Transverse colon (tissue), 4 donors: Measurements from ENCODE around the gene TBX2.

Source experiments
- EP300 ChIP-seq: sonication (generic); formaldehyde crosslinking; IDR thresholded peaks from one replicate; pipeline ENCODE4 v1.6.1; 2017; ENCODE audit warnings: antibody characterized with exemption, low read depth
- POLR2A ChIP-seq: fragments of 450-650 bp; IDR thresholded peaks from one replicate; pipeline ENCODE4 v1.6.1; 2016; ENCODE audit warnings: antibody characterized with exemption, mild to moderate bottlenecking, moderate library complexity
- POLR2AphosphoS5 ChIP-seq, 3 donors: sonication (generic); formaldehyde crosslinking; IDR thresholded peaks; one replicate each; pipeline ENCODE4 v1.6.1; 2016; ENCODE audit warnings: antibody characterized with exemption in 3 of 3
- TF ChIP-seq, protein P1 (sequence below), 5 experiments: fragments of 200-600 bp in 3 of 5; fragments of 450-650 bp in 2 of 5; sonication (generic) in 3 of 5; IDR thresholded peaks; 1 replicate in 2 of 5; 2 replicates in 3 of 5; pipeline ENCODE4 v1.5.1; 2016 to 2017; ENCODE audit warnings: antibody characterized with exemption in 5 of 5, inconsistent platforms in 3 of 5, mild to moderate bottlenecking in 2 of 5, moderate library complexity in 1 of 5

DNA sequence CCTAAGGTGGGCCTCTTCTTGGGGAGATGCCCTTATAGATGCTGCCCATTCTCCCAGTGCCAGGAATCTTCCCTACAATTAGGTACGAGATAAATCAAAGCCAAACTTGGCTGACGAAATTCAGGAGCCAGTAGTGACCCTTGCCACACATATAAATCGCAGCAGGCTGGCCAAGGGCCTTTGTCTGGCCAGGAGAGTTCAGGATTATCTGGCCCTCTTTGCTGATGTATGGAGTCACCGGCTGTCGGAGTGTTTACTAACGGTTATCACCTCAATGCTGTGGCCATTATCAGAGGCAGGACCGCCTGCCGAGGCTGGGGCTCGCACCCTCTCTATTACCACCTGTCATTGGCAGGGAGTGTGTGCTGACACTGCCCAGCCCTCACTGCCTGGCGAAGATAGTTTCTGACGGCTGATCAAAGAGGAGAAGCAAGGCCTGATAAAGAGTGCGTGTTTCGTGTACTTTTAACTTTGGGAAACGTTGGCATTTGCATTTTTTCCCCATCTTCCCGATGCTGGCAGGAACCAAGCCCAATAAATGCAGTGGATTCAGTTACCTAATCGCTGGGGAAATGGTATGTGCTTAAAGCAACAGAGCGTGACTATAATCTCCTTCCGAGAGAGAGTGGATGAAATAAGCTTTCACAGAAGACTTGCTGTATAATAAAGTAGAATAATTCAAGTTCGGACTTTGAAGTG lies 32.8 kb upstream of the TBX2 start:
- TF ChIP-seq, protein P1, sequence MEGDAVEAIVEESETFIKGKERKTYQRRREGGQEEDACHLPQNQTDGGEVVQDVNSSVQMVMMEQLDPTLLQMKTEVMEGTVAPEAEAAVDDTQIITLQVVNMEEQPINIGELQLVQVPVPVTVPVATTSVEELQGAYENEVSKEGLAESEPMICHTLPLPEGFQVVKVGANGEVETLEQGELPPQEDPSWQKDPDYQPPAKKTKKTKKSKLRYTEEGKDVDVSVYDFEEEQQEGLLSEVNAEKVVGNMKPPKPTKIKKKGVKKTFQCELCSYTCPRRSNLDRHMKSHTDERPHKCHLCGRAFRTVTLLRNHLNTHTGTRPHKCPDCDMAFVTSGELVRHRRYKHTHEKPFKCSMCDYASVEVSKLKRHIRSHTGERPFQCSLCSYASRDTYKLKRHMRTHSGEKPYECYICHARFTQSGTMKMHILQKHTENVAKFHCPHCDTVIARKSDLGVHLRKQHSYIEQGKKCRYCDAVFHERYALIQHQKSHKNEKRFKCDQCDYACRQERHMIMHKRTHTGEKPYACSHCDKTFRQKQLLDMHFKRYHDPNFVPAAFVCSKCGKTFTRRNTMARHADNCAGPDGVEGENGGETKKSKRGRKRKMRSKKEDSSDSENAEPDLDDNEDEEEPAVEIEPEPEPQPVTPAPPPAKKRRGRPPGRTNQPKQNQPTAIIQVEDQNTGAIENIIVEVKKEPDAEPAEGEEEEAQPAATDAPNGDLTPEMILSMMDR (IDR thresholded peaks at IDR 0.05) = no peak
- TF ChIP-seq EP300 (no peak), POLR2A (no peak), POLR2AphosphoS5 (IDR thresholded peaks at IDR 0.05) (no peak)
